Measurements from ENCODE around the gene IFI27.

Gene IFI27

GRCh38 chr14:94101748-94102147 lies 8.8 kb upstream of the IFI27 start:
- Histone ChIP-seq H3K9me3 (ENCODE audit: control insufficient read depth in 1 of 2, low read length in 2 of 2) (no peaks in the 10 kb centered on the region), H3K4me1 (ENCODE audit: control insufficient read depth in 1 of 2, insufficient read depth in 2 of 2, low read length in 2 of 2) (no peaks in the 10 kb centered on the region), H3K4me3 (ENCODE audit: low read depth in 1 of 2, low read length in 2 of 2) (no peak overlapping the region), H3K9ac (ENCODE audit: low read depth in 1 of 2, low read length in 2 of 2) (no peak overlapping the region), H3K36me3 (ENCODE audit: control insufficient read depth in 1 of 2, insufficient read depth in 2 of 2, low read length in 2 of 2) (no peaks in the 10 kb centered on the region), H3K27ac (ENCODE audit: low read depth, low read length) (no peak overlapping the region), H3K27me3 (ENCODE audit: control insufficient read depth in 1 of 2, insufficient read depth in 2 of 2, low read length in 2 of 2) (no peaks in the 10 kb centered on the region)

GRCh38 chr14:94102768-94103482 lies 7.6 kb upstream of the IFI27 start:
- Histone ChIP-seq H3K27me3 (ENCODE audit: control insufficient read depth in 1 of 2, insufficient read depth in 2 of 2, low read length in 2 of 2) (no peaks in the 10 kb centered on the region), H3K4me1 (ENCODE audit: control insufficient read depth in 1 of 2, insufficient read depth in 2 of 2, low read length in 2 of 2) (no peaks in the 10 kb centered on the region), H3K36me3 (ENCODE audit: control insufficient read depth in 1 of 2, insufficient read depth in 2 of 2, low read length in 2 of 2) (no peaks in the 10 kb centered on the region)

GRCh38 chr14:94103554-94104150 lies 6.9 kb upstream of the IFI27 start:
- H3K9me3 ChIP-seq (ENCODE audit: control insufficient read depth in 1 of 2, low read length in 2 of 2): no peaks in the 10 kb centered on the region
- H3K27me3 ChIP-seq (ENCODE audit: control insufficient read depth in 1 of 2, insufficient read depth in 2 of 2, low read length in 2 of 2): no peaks in the 10 kb centered on the region
- no peaks in the 10 kb centered on the region for H3K36me3 ChIP-seq (ENCODE audit: control insufficient read depth in 1 of 2, insufficient read depth in 2 of 2, low read length in 2 of 2)
- no peak overlapping the region for H3K4me3 ChIP-seq (ENCODE audit: low read depth in 1 of 2, low read length in 2 of 2)
- H3K9ac ChIP-seq (ENCODE audit: low read depth in 1 of 2, low read length in 2 of 2): no peak overlapping the region
- no peaks in the 10 kb centered on the region for H3K4me1 ChIP-seq (ENCODE audit: control insufficient read depth in 1 of 2, insufficient read depth in 2 of 2, low read length in 2 of 2)
- H3K27ac ChIP-seq (ENCODE audit: low read depth, low read length): no peak overlapping the region

More at GRCh38 chr14:94102768-94103482, 7.6 kb upstream of the IFI27 start:
- Histone ChIP-seq H3K9ac (ENCODE audit: low read depth in 1 of 2, low read length in 2 of 2) (no peak overlapping the region), H3K9me3 (ENCODE audit: control insufficient read depth in 1 of 2, low read length in 2 of 2) (no peaks in the 10 kb centered on the region), H3K27ac (ENCODE audit: low read depth, low read length) (no peak overlapping the region), H3K4me3 (ENCODE audit: low read depth in 1 of 2, low read length in 2 of 2) (no peak overlapping the region)

- no peak overlapping the region for H3K27ac ChIP-seq (ENCODE audit: low read depth, low read length)
- no peaks in the 10 kb centered on the region for H3K9me3 ChIP-seq (ENCODE audit: control insufficient read depth in 1 of 2, low read length in 2 of 2)
- H3K27me3 ChIP-seq (ENCODE audit: control insufficient read depth in 1 of 2, insufficient read depth in 2 of 2, low read length in 2 of 2): no peaks in the 10 kb centered on the region
- H3K9ac ChIP-seq (ENCODE audit: low read depth in 1 of 2, low read length in 2 of 2): no peak overlapping the region
- no peak overlapping the region for H3K4me3 ChIP-seq (ENCODE audit: low read depth in 1 of 2, low read length in 2 of 2)
- H3K36me3 ChIP-seq (ENCODE audit: control insufficient read depth in 1 of 2, insufficient read depth in 2 of 2, low read length in 2 of 2): no peaks in the 10 kb centered on the region
- H3K4me1 ChIP-seq (ENCODE audit: control insufficient read depth in 1 of 2, insufficient read depth in 2 of 2, low read length in 2 of 2): peaks cover 0 to under 1% of the 10 kb centered on the region in 2 donors
Measured at GRCh38 chr14:94104731-94105130, 5.8 kb upstream of the IFI27 start.

GRCh38 chr14:94109915-94110250 lies 653 bp upstream of the IFI27 start:
- Histone ChIP-seq H3K4me1 (ENCODE audit: control insufficient read depth in 1 of 2, insufficient read depth in 2 of 2, low read length in 2 of 2) (peaks cover 27 to 30% of the 10 kb centered on the region in 2 donors), H3K4me3 (ENCODE audit: low read depth in 1 of 2, low read length in 2 of 2) (no peak overlapping the region), H3K9ac (ENCODE audit: low read depth in 1 of 2, low read length in 2 of 2) (peak overlapping the region in 1 of 2 donors; percentile 44), H3K27me3 (ENCODE audit: control insufficient read depth in 1 of 2, insufficient read depth in 2 of 2, low read length in 2 of 2) (no peaks in the 10 kb centered on the region), H3K9me3 (ENCODE audit: control insufficient read depth in 1 of 2, low read length in 2 of 2) (no peaks in the 10 kb centered on the region), H3K36me3 (ENCODE audit: control insufficient read depth in 1 of 2, insufficient read depth in 2 of 2, low read length in 2 of 2) (no peaks in the 10 kb centered on the region), H3K27ac (ENCODE audit: low read depth, low read length) (no peak overlapping the region)

GRCh38 chr14:94111276-94112095 lies 950 bp downstream of the IFI27 start:
- peak overlapping the region; percentile 67 to 71 for H3K9ac ChIP-seq (ENCODE audit: low read depth in 1 of 2, low read length in 2 of 2)
- peak overlapping the region; percentile 66 to 67 for H3K4me3 ChIP-seq (ENCODE audit: low read depth in 1 of 2, low read length in 2 of 2)
- no peaks in the 10 kb centered on the region for H3K36me3 ChIP-seq (ENCODE audit: control insufficient read depth in 1 of 2, insufficient read depth in 2 of 2, low read length in 2 of 2)
- H3K27me3 ChIP-seq (ENCODE audit: control insufficient read depth in 1 of 2, insufficient read depth in 2 of 2, low read length in 2 of 2): no peaks in the 10 kb centered on the region
- H3K4me1 ChIP-seq (ENCODE audit: control insufficient read depth in 1 of 2, insufficient read depth in 2 of 2, low read length in 2 of 2): peaks cover 37% of the 10 kb centered on the region in 2 donors
- no peaks in the 10 kb centered on the region for H3K9me3 ChIP-seq (ENCODE audit: control insufficient read depth in 1 of 2, low read length in 2 of 2)
- peak overlapping the region; percentile 48 for H3K27ac ChIP-seq (ENCODE audit: low read depth, low read length)

GRCh38 chr14:94112513-94113063 lies 2.1 kb downstream of the IFI27 start:
- H3K27ac ChIP-seq (ENCODE audit: low read depth, low read length): no peak overlapping the region

GRCh38 chr14:94113073-94113472 lies 2.5 kb downstream of the IFI27 start:
- Histone ChIP-seq H3K4me3 (ENCODE audit: low read depth in 1 of 2, low read length in 2 of 2) (no peak overlapping the region), H3K9me3 (ENCODE audit: control insufficient read depth in 1 of 2, low read length in 2 of 2) (no peaks in the 10 kb centered on the region), H3K4me1 (ENCODE audit: control insufficient read depth in 1 of 2, insufficient read depth in 2 of 2, low read length in 2 of 2) (peaks cover 37% of the 10 kb centered on the region in 2 donors), H3K9ac (ENCODE audit: low read depth in 1 of 2, low read length in 2 of 2) (no peak overlapping the region), H3K27ac (ENCODE audit: low read depth, low read length) (no peak overlapping the region), H3K27me3 (ENCODE audit: control insufficient read depth in 1 of 2, insufficient read depth in 2 of 2, low read length in 2 of 2) (no peaks in the 10 kb centered on the region), H3K36me3 (ENCODE audit: control insufficient read depth in 1 of 2, insufficient read depth in 2 of 2, low read length in 2 of 2) (no peaks in the 10 kb centered on the region)

More at GRCh38 chr14:94112513-94113063, 2.1 kb downstream of the IFI27 start:
- H3K4me3 ChIP-seq (ENCODE audit: low read depth in 1 of 2, low read length in 2 of 2): peak overlapping the region in 1 of 2 donors; percentile 66
- H3K4me1 ChIP-seq (ENCODE audit: control insufficient read depth in 1 of 2, insufficient read depth in 2 of 2, low read length in 2 of 2): peaks cover 37% of the 10 kb centered on the region in 2 donors
- H3K9me3 ChIP-seq (ENCODE audit: control insufficient read depth in 1 of 2, low read length in 2 of 2): no peaks in the 10 kb centered on the region
- H3K27me3 ChIP-seq (ENCODE audit: control insufficient read depth in 1 of 2, insufficient read depth in 2 of 2, low read length in 2 of 2): no peaks in the 10 kb centered on the region
- H3K36me3 ChIP-seq (ENCODE audit: control insufficient read depth in 1 of 2, insufficient read depth in 2 of 2, low read length in 2 of 2): no peaks in the 10 kb centered on the region
- no peak overlapping the region for H3K9ac ChIP-seq (ENCODE audit: low read depth in 1 of 2, low read length in 2 of 2)

GRCh38 chr14:94113490-94113889 lies 3.0 kb downstream of the IFI27 start:
- Histone ChIP-seq H3K9me3 (ENCODE audit: control insufficient read depth in 1 of 2, low read length in 2 of 2) (no peaks in the 10 kb centered on the region), H3K4me1 (ENCODE audit: control insufficient read depth in 1 of 2, insufficient read depth in 2 of 2, low read length in 2 of 2) (peaks cover 37% of the 10 kb centered on the region in 2 donors), H3K27ac (ENCODE audit: low read depth, low read length) (no peak overlapping the region), H3K36me3 (ENCODE audit: control insufficient read depth in 1 of 2, insufficient read depth in 2 of 2, low read length in 2 of 2) (no peaks in the 10 kb centered on the region), H3K27me3 (ENCODE audit: control insufficient read depth in 1 of 2, insufficient read depth in 2 of 2, low read length in 2 of 2) (no peaks in the 10 kb centered on the region), H3K9ac (ENCODE audit: low read depth in 1 of 2, low read length in 2 of 2) (no peak overlapping the region), H3K4me3 (ENCODE audit: low read depth in 1 of 2, low read length in 2 of 2) (no peak overlapping the region)
